MCF 10A (cell line): ENCODE data around the gene DLEC1. TPM values are rescaled to one million over a fixed set of nuclear protein-coding genes. Genes with fewer than 3 reads are reported as not detected.

Experiments
- BruUV-seq: library from RNA; stranded (reverse); fragments of 400-500 nt; replicated peaks from 2 replicates; lab custom pipeline; 2021; lab: Mats Ljungman, UMichigan
- CTCF ChIA-PET: fragments of 300-600 bp; sonication (Branson Sonifier 250); formaldehyde crosslinking; extraction: SDS; loops from one replicate; lab custom pipeline; 2021; ENCODE audit warnings: antibody characterized with exemption, inconsistent platforms; lab: Yijun Ruan, JAX
- POLR2A ChIA-PET: fragments of 300-600, 350-650 bp; sonication (Branson Sonifier 250); formaldehyde crosslinking; extraction: SDS; loops from one replicate; lab custom pipeline; 2020; ENCODE audit warnings: antibody characterized with exemption, inconsistent platforms; lab: Yijun Ruan, JAX
- DNase-seq: peaks from one replicate; pipeline ENCODE4 v3.0.0-alpha.2; 2018; ENCODE audit not compliant: unreplicated experiment
- H3K27ac Mint-ChIP-seq: one replicate; pipeline ENCODE4 v1.8.0; 2022; ENCODE audit warnings: mild to moderate bottlenecking, low read depth, mixed read lengths; ENCODE audit not compliant: unreplicated experiment
- H3K27me3 Mint-ChIP-seq: one replicate; pipeline ENCODE4 v1.8.0; 2022; ENCODE audit warnings: mixed read lengths; ENCODE audit not compliant: insufficient read depth, unreplicated experiment
- H3K36me3 Mint-ChIP-seq: one replicate; pipeline ENCODE4 v1.8.0; 2022; ENCODE audit warnings: mild to moderate bottlenecking, moderate library complexity, mixed read lengths; ENCODE audit not compliant: insufficient read depth, unreplicated experiment
- H3K4me1 Mint-ChIP-seq: one replicate; pipeline ENCODE4 v1.8.0; 2022; ENCODE audit warnings: mixed read lengths; ENCODE audit not compliant: insufficient read depth, unreplicated experiment
- H3K4me3 Mint-ChIP-seq: one replicate; pipeline ENCODE4 v1.8.0; 2022; ENCODE audit warnings: mild to moderate bottlenecking, moderate library complexity, mixed read lengths; ENCODE audit not compliant: unreplicated experiment
- H3K9me3 Mint-ChIP-seq: one replicate; pipeline ENCODE4 v1.8.0; 2022; ENCODE audit warnings: mixed read lengths; ENCODE audit not compliant: unreplicated experiment
- intact Hi-C: fragments of 100-400 bp; cut with micrococcal nuclease; formaldehyde crosslinking; loops from 2 replicates; pipeline ENCODE4 v1.14.1; 2022
- total RNA-seq: library from RNA; stranded (reverse); gene quantifications from 2 replicates; pipeline ENCODE4 v1.2.3, GENCODE V29; 2022
- TF ChIP-seq, protein P1 (sequence below): fragments of 200-600 bp; IDR thresholded peaks from one replicate; pipeline ENCODE4 v1.8.0; 2022; ENCODE audit warnings: antibody characterized with exemption, mild to moderate bottlenecking; ENCODE audit not compliant: unreplicated experiment

The DLEC1 gene
- total RNA-seq, 1 experiment from 2014 or later: 1.3 TPM

DNA sequence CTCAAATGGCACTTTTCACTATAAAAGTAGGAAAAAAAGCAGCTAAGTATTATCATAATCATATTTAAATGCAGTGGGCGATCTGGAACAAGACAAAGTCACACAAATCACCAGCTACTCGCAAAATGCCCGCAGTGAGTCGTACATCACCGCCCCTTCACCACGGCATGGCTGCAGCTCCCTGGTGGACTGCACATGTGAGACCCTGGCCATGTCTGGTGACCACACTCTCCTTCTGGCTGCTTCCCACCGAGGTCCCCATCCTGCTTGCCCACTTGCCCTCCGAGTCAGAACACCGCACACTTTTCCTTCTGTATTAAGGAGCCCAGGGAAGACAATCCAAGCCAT, 59.3 kb downstream of the DLEC1 start:
- Mint-ChIP-seq H3K36me3 (peaks cover 11% of the 10 kb centered on the region), H3K9me3 (no peaks in the 10 kb centered on the region), H3K27ac (no peak overlapping the region), H3K4me1 (no peaks in the 10 kb centered on the region), H3K27me3 (peaks cover 42% of the 10 kb centered on the region), H3K4me3 (no peak overlapping the region)
- intact Hi-C loops: no loop called here
- BruUV-seq: no TSS peak
- ChIA-PET POLR2A (no interaction called here), CTCF (interaction anchor here (0.7 to 0.8 kb wide), 2 partner anchors 19 to 792 kb away, joined by 3 to 6 read pairs; no protein-coding TSS in a partner anchor)
- DNase-seq: no peak
- TF ChIP-seq, protein P1, sequence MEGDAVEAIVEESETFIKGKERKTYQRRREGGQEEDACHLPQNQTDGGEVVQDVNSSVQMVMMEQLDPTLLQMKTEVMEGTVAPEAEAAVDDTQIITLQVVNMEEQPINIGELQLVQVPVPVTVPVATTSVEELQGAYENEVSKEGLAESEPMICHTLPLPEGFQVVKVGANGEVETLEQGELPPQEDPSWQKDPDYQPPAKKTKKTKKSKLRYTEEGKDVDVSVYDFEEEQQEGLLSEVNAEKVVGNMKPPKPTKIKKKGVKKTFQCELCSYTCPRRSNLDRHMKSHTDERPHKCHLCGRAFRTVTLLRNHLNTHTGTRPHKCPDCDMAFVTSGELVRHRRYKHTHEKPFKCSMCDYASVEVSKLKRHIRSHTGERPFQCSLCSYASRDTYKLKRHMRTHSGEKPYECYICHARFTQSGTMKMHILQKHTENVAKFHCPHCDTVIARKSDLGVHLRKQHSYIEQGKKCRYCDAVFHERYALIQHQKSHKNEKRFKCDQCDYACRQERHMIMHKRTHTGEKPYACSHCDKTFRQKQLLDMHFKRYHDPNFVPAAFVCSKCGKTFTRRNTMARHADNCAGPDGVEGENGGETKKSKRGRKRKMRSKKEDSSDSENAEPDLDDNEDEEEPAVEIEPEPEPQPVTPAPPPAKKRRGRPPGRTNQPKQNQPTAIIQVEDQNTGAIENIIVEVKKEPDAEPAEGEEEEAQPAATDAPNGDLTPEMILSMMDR: no peak

DNA sequence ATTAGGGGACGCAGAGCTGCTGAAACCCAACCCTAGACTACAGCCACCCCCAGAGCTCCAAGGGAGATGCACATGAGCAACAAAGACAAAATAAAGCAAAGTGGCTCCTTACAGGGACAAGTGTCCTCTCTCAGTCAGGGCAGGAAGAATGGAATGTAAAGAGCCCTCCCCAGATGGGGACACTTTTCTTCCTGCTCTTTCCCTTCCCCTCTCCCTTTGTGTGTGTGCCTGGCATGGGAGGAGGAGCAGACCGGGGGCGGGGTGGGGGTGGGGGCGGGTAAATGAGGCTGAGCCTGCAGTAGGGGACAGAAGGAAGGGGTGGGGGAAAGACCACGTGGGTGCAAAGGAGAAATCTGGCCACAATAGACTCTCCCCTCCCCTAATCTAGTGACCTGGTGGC, 60.5 kb downstream of the DLEC1 start:
- no TSS peak for BruUV-seq
- Mint-ChIP-seq H3K4me1 (no peaks in the 10 kb centered on the region), H3K27me3 (peaks cover 30% of the 10 kb centered on the region), H3K9me3 (no peaks in the 10 kb centered on the region), H3K36me3 (peaks cover 11% of the 10 kb centered on the region), H3K27ac (no peak overlapping the region), H3K4me3 (no peak overlapping the region)
- ChIA-PET POLR2A (no interaction called here), CTCF (interaction anchor here (0.7 kb wide), 1 partner anchor 10 kb away, joined by 3 read pairs; no protein-coding TSS in a partner anchor)
- DNase-seq: no peak
- TF ChIP-seq, protein P1: no peak
- intact Hi-C loops: no loop called here

DNA sequence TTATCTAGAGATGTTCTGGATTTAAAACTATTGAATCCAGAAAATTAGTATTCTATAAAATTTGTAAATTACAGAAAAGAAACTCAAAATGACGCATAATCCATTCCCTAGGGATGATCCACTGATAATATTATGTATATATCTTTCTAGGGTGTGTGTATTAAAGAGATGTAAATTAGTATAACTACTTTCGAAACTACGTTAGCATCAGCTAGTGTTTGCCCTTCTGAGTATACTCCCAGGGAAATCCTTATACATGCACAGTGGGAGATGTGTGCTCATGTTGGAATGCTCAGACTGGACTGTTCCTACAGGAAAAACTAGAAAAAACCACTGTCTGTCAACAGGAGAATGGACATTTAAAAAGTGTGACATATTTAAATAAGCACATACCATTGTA, 61.5 kb downstream of the DLEC1 start:
- Mint-ChIP-seq H3K36me3 (peaks cover 11% of the 10 kb centered on the region), H3K27me3 (peaks cover 28% of the 10 kb centered on the region), H3K27ac (no peak overlapping the region), H3K9me3 (peaks cover 4% of the 10 kb centered on the region), H3K4me3 (no peak overlapping the region), H3K4me1 (no peaks in the 10 kb centered on the region)
- BruUV-seq: no TSS peak
- TF ChIP-seq, protein P1: no peak
- CTCF ChIA-PET: interaction anchor here (0.6 kb wide), 1 partner anchor 288 kb away, joined by 4 read pairs; no protein-coding TSS in a partner anchor
- no peak for DNase-seq
- intact Hi-C loops: no loop called here
- POLR2A ChIA-PET: no interaction called here

DNA sequence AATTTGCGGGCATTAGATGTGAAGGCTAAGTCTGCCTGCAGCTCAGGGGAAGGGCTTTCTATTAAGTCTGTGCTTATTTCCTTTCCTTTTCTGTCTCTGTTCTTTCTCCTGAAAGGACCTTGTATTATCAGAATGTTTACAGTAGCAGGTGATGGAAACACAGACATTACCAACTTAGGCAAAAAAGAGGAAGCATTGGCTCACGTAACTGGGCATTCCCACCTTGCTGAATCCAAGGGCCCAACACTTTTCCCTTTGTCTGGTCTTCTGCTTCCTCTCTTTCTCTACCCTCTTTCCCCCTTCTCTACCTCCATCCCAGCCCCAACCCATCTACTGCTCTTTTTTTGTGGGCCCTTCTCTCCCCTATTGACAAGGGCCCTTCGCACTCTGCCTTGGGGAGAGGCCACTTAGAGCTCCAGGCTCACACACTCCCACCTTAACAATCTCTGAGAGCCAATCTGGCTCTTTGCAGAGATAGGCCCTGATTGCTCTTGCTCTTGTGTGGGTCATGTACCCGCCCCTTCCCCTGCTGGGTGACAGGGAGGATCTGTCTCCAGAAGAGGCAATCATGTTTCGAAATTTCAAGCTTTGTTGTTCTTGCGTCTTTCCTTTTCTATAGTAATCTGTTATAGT, 62.9 kb downstream of the DLEC1 start:
- Mint-ChIP-seq H3K9me3 (peaks cover 9% of the 10 kb centered on the region), H3K36me3 (peaks cover 11% of the 10 kb centered on the region), H3K4me3 (no peak overlapping the region), H3K4me1 (no peaks in the 10 kb centered on the region), H3K27ac (no peak overlapping the region), H3K27me3 (peaks cover 28% of the 10 kb centered on the region)
- CTCF ChIA-PET: interaction anchor here (0.6 kb wide), 2 partner anchors 11 to 17 kb away, joined by 3 to 4 read pairs; no protein-coding TSS in a partner anchor
- BruUV-seq: no TSS peak
- TF ChIP-seq, protein P1: no peak
- intact Hi-C loops: no loop called here
- DNase-seq: no peak
- POLR2A ChIA-PET: no interaction called here
